IPS-18a (cell line): ENCODE data around the gene MRPL39.

Experiments
- H3K27ac ChIP-seq: one replicate; pipeline ENCODE4 v1.5.1; 2013; ENCODE audit warnings: low read length
- H3K27me3 ChIP-seq: one replicate; pipeline ENCODE4 v1.6.1; 2013; ENCODE audit warnings: mild to moderate bottlenecking, low read length; ENCODE audit not compliant: control insufficient read depth, insufficient read depth
- H3K36me3 ChIP-seq: one replicate; pipeline ENCODE4 v1.6.1; 2013; ENCODE audit warnings: low read depth, low read length; ENCODE audit not compliant: control insufficient read depth
- H3K4me1 ChIP-seq: one replicate; pipeline ENCODE4 v1.6.1; 2013; ENCODE audit warnings: low read depth, low read length; ENCODE audit not compliant: control insufficient read depth
- H3K4me3 ChIP-seq: one replicate; pipeline ENCODE4 v1.5.1; 2013; ENCODE audit warnings: low read length
- H3K9ac ChIP-seq: one replicate; pipeline ENCODE4 v1.6.1; 2013; ENCODE audit warnings: mild to moderate bottlenecking, low read length, moderate library complexity
- H3K9me3 ChIP-seq: one replicate; pipeline ENCODE4 v1.6.1; 2013; ENCODE audit warnings: low read depth, low read length; ENCODE audit not compliant: control insufficient read depth

MRPL39 gene

GRCh38 chr21:25565272-25566211 is 41.7 kb downstream of the MRPL39 start:
- Histone ChIP-seq H3K4me3 (no peak overlapping the region), H3K4me1 (peaks cover 5% of the 10 kb centered on the region), H3K36me3 (no peaks in the 10 kb centered on the region), H3K27ac (no peak overlapping the region), H3K9me3 (no peaks in the 10 kb centered on the region), H3K9ac (no peak overlapping the region), H3K27me3 (peaks cover 34% of the 10 kb centered on the region)

- Histone ChIP-seq H3K4me3 (no peak overlapping the region), H3K4me1 (peaks cover 5% of the 10 kb centered on the region), H3K9ac (no peak overlapping the region), H3K27me3 (peaks cover 36% of the 10 kb centered on the region), H3K36me3 (no peaks in the 10 kb centered on the region), H3K27ac (no peak overlapping the region), H3K9me3 (no peaks in the 10 kb centered on the region)
These were observed 42.8 kb downstream of the MRPL39 start for GRCh38 chr21:25564349-25564948.

DNA sequence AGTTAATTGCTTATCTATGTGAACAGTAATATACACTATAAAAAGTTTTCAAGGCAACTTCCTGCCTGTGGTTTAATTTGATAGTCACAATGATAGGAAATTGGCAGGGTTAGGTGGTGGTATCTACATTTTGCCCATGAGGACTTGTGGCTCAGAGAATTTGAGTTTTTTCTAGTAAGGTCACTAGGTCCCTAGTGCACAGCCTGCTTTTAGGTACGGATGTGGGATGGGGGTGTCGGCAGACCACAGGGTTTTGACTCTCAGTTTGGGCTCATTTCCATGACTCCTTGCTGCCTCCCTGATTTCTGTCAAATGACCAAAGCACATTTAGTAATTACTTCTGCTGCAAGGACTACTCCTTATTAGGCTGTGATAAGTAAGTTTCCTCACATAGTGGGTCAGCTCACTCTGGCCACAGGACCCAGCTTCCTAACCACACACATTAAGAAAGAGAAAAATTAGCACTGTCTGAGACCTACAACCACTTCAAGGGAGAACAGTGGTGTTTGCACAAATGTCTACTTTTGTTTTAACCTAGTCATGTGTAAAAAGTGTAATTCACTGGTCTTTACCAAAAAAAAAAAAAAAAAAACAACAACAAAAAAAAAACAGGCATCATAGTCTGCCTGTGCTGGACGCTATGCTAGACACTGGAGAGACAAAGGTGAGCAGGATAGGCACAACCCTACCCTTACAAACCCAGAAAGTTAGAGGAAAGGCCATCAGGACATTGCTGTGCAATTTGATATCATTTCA is 43.7 kb downstream of the MRPL39 start:
- peaks cover 36% of the 10 kb centered on the region for H3K27me3 ChIP-seq
- no peak overlapping the region for H3K4me3 ChIP-seq
- H3K27ac ChIP-seq = no peak overlapping the region
- no peak overlapping the region for H3K9ac ChIP-seq
- H3K36me3 ChIP-seq = no peaks in the 10 kb centered on the region
- no peaks in the 10 kb centered on the region for H3K9me3 ChIP-seq
- peaks cover 5% of the 10 kb centered on the region for H3K4me1 ChIP-seq

GRCh38 chr21:25562660-25563059 is 44.6 kb downstream of the MRPL39 start:
- Histone ChIP-seq H3K27me3 (peaks cover 36% of the 10 kb centered on the region), H3K9ac (peak overlapping the region; percentile 41), H3K27ac (no peak overlapping the region), H3K36me3 (no peaks in the 10 kb centered on the region), H3K4me3 (peak overlapping the region; percentile 50), H3K9me3 (no peaks in the 10 kb centered on the region), H3K4me1 (no peaks in the 10 kb centered on the region)

DNA sequence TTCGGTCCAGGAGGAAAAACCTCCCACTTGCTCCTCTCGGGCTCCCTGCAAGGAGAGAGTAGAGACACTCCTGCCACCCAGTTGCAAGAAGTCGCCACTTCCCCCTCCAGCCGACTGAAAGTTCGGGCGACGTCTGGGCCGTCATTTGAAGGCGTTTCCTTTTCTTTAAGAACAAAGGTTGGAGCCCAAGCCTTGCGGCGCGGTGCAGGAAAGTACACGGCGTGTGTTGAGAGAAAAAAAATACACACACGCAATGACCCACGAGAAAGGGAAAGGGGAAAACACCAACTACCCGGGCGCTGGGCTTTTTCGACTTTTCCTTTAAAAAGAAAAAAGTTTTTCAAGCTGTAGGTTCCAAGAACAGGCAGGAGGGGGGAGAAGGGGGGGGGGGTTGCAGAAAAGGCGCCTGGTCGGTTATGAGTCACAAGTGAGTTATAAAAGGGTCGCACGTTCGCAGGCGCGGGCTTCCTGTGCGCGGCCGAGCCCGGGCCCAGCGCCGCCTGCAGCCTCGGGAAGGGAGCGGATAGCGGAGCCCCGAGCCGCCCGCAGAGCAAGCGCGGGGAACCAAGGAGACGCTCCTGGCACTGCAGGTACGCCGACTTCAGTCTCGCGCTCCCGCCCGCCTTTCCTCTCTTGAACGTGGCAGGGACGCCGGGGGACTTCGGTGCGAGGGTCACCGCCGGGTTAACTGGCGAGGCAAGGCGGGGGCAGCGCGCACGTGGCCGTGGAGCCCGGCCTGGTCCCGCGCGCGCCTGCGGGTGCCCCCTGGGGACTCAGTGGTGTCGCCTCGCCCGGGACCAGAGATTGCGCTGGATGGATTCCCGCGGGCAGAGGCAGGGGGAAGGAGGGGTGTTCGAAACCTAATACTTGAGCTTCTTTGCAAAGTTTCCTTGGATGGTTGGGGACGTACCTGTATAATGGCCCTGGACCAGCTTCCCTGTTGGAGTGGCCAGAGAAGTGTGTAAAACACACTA is 45.3 kb downstream of the MRPL39 start:
- Histone ChIP-seq H3K27me3 (peaks cover 36% of the 10 kb centered on the region), H3K4me1 (no peaks in the 10 kb centered on the region), H3K36me3 (no peaks in the 10 kb centered on the region), H3K9me3 (no peaks in the 10 kb centered on the region), H3K4me3 (peak overlapping the region; percentile 50), H3K27ac (no peak overlapping the region), H3K9ac (peak overlapping the region; percentile 41)

GRCh38 chr21:25560891-25561290 is 46.4 kb downstream of the MRPL39 start:
- H3K4me3 ChIP-seq = no peak overlapping the region
- no peak overlapping the region for H3K27ac ChIP-seq

DNA sequence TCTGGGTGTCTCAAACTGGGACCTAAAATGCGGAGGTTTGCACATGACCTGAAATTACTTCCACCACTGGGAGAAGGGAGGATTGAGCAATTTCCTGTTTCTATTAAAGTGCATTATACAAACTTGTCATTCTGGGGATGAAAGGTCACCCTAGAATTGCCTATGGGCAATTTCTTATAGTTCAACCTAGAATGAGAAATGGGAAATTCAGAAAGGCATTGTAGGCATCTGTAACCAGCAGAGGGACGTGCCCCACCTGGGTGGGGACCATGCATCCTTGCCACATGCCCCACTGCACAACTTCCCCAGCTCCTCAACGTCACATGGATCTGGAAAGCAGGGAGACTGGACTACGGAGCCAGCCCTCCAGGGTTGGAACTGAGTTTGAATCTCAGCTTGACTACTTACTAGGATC is 47.0 kb downstream of the MRPL39 start:
- no peaks in the 10 kb centered on the region for H3K4me1 ChIP-seq
- H3K27ac ChIP-seq = no peak overlapping the region
- no peak overlapping the region for H3K9ac ChIP-seq
- H3K27me3 ChIP-seq = peaks cover 36% of the 10 kb centered on the region
- no peaks in the 10 kb centered on the region for H3K9me3 ChIP-seq
- no peaks in the 10 kb centered on the region for H3K36me3 ChIP-seq
- no peak overlapping the region for H3K4me3 ChIP-seq

More at GRCh38 chr21:25560891-25561290, 46.4 kb downstream of the MRPL39 start:
- H3K36me3 ChIP-seq = no peaks in the 10 kb centered on the region
- peaks cover 36% of the 10 kb centered on the region for H3K27me3 ChIP-seq
- H3K4me1 ChIP-seq = no peaks in the 10 kb centered on the region
- H3K9ac ChIP-seq = no peak overlapping the region
- H3K9me3 ChIP-seq = no peaks in the 10 kb centered on the region

- Histone ChIP-seq H3K4me3 (no peak overlapping the region), H3K4me1 (no peaks in the 10 kb centered on the region), H3K27me3 (peaks cover 36% of the 10 kb centered on the region), H3K9ac (no peak overlapping the region), H3K27ac (no peak overlapping the region), H3K36me3 (no peaks in the 10 kb centered on the region), H3K9me3 (no peaks in the 10 kb centered on the region)
These were observed 47.5 kb downstream of the MRPL39 start for GRCh38 chr21:25559746-25560145.

DNA sequence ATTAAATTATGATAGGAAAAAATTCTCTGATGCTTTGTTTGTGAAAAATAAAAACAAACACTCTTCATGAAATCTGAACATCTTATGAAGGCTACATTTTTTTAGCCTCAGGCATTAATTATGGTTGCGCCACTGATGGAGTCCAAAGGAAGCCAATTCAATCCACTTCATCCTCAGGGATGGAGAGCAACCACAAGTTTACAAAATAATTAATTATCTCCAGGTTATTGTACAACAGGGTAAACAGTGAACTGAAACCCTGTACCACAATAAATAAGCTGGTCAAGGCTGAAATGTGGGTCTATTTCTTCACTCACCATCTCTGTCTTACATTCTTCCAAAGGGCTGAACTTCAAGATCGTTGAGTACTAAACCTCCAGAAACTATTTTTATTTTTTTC is 49.2 kb downstream of the MRPL39 start:
- H3K4me3 ChIP-seq = no peak overlapping the region
- peaks cover 28% of the 10 kb centered on the region for H3K27me3 ChIP-seq
- no peak overlapping the region for H3K27ac ChIP-seq
- no peaks in the 10 kb centered on the region for H3K9me3 ChIP-seq
- H3K4me1 ChIP-seq = no peaks in the 10 kb centered on the region
- H3K36me3 ChIP-seq = no peaks in the 10 kb centered on the region
- no peak overlapping the region for H3K9ac ChIP-seq

DNA sequence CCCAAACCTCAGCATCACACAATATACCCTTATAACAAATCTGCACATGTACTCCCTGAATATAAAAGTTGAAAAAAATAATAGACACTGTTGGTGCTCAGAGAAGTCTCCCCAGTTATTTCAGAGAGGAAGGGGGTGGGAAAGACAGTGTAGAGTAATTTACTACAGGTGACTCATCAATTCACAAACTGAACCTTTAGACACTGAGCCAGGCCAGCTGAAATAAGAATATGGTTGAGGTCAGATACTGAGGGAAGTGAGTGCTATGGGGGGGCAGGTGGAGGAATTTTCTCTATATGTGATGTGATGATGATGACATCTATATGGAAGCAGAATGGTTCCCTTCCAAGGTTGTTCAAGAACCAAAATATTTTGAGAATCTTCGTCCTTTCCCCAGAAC is 50.1 kb downstream of the MRPL39 start:
- Histone ChIP-seq H3K9me3 (no peaks in the 10 kb centered on the region), H3K27me3 (peaks cover 18% of the 10 kb centered on the region), H3K36me3 (no peaks in the 10 kb centered on the region), H3K27ac (no peak overlapping the region), H3K4me3 (no peak overlapping the region), H3K9ac (no peak overlapping the region), H3K4me1 (no peaks in the 10 kb centered on the region)
